ENCODE measurements around the gene DYRK4. TPM values are rescaled to one million over a fixed set of nuclear protein-coding genes. Genes with fewer than 3 reads are reported as not detected.

Gene DYRK4
- total RNA-seq, 1 donor from 2014 or later = 13.6 TPM

DNA sequence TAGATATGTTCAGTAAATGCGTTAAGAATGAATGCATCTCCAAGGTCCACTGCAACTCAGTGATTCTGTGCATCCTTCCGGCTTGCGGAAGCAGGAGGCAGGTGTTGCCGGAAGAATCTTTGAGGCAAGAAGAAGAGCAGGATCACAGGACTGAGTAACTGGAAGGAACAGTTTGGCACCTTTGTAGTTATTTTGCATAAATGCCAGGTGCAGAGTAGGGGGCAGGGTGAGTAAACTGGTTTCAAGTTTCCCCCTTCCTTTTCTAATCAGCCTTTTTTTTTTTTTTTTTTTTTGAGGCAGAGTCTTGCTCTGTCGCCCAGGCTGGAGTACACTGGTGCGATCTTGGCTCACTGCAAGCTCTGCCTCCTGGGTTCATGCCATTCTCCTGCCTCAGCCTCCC lies 22.3 kb downstream of the DYRK4 start:
- Histone ChIP-seq H3K36me3 (ENCODE audit: control insufficient read depth in 3 of 3, insufficient read depth in 3 of 3, low read length in 3 of 3) (no peaks in the 10 kb centered on the region), H3K4me3 (ENCODE audit: low read length in 3 of 3) (no peak overlapping the region), H3K4me1 (ENCODE audit: control insufficient read depth in 3 of 3, insufficient read depth in 3 of 3, low read length in 3 of 3) (no peaks in the 10 kb centered on the region), H3K27me3 (ENCODE audit: control insufficient read depth in 3 of 3, insufficient read depth in 3 of 3, low read length in 3 of 3) (peaks cover 3 to 19% (median 4%) of the 10 kb centered on the region in 3 donors), H3K9me3 (ENCODE audit: control insufficient read depth in 3 of 3, low read length in 3 of 3) (no peaks in the 10 kb centered on the region), H3K9ac (ENCODE audit: low read depth in 1 of 3, low read length in 3 of 3) (no peak overlapping the region), H3K27ac (ENCODE audit: low read depth, low read length) (no peak overlapping the region)

DNA sequence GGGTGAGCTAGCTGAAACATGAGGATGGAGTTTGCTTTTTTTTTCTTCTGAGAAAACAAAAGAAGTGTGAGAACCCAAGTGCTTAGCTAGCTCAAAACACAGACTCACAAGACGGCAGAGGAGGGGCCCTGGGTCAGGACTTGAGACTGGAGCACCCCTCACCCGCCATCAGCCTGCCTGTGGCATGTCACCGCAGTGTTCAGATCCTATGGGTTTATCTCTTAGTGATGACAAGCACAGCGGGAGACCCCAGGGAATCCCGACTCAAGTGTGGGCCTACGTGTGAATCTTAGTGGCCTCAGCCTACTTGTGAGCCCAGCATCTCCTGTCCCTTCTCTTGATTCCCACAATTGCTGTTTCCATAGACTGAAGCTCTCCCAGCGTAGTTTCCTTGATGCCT lies 22.9 kb downstream of the DYRK4 start:
- Histone ChIP-seq H3K36me3 (ENCODE audit: control insufficient read depth in 3 of 3, insufficient read depth in 3 of 3, low read length in 3 of 3) (no peaks in the 10 kb centered on the region), H3K9me3 (ENCODE audit: control insufficient read depth in 3 of 3, low read length in 3 of 3) (no peaks in the 10 kb centered on the region), H3K9ac (ENCODE audit: low read depth in 1 of 3, low read length in 3 of 3) (no peak overlapping the region), H3K27me3 (ENCODE audit: control insufficient read depth in 3 of 3, insufficient read depth in 3 of 3, low read length in 3 of 3) (peaks cover 3 to 18% (median 4%) of the 10 kb centered on the region in 3 donors), H3K27ac (ENCODE audit: low read depth, low read length) (no peak overlapping the region), H3K4me3 (ENCODE audit: low read length in 3 of 3) (no peak overlapping the region), H3K4me1 (ENCODE audit: control insufficient read depth in 3 of 3, insufficient read depth in 3 of 3, low read length in 3 of 3) (no peaks in the 10 kb centered on the region)

DNA sequence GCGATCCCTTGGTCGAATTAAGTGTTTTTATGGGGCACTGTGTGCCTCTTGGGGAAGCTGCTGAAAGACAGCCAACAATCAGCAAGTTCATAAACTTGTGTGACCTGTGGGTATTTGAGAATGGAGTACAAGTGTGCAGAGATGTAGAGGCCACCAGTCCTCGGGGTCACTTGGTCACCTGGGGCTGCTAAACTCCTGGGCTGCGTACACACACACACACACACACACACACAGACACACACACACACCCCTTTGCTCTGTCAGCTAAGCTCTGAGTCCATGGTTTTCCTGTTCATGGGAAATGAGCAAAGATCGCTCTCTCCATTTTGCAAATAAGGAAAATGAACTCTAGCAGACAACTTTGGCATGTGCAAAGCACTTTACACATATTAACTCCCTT lies 24.5 kb downstream of the DYRK4 start:
- Histone ChIP-seq H3K4me1 (ENCODE audit: control insufficient read depth in 3 of 3, insufficient read depth in 3 of 3, low read length in 3 of 3) (no peaks in the 10 kb centered on the region), H3K27ac (ENCODE audit: low read depth, low read length) (no peak overlapping the region), H3K4me3 (ENCODE audit: low read length in 3 of 3) (no peak overlapping the region), H3K9ac (ENCODE audit: low read depth in 1 of 3, low read length in 3 of 3) (no peak overlapping the region), H3K36me3 (ENCODE audit: control insufficient read depth in 3 of 3, insufficient read depth in 3 of 3, low read length in 3 of 3) (no peaks in the 10 kb centered on the region), H3K9me3 (ENCODE audit: control insufficient read depth in 3 of 3, low read length in 3 of 3) (no peaks in the 10 kb centered on the region), H3K27me3 (ENCODE audit: control insufficient read depth in 3 of 3, insufficient read depth in 3 of 3, low read length in 3 of 3) (peaks cover 3 to 13% (median 4%) of the 10 kb centered on the region in 3 donors)

DNA sequence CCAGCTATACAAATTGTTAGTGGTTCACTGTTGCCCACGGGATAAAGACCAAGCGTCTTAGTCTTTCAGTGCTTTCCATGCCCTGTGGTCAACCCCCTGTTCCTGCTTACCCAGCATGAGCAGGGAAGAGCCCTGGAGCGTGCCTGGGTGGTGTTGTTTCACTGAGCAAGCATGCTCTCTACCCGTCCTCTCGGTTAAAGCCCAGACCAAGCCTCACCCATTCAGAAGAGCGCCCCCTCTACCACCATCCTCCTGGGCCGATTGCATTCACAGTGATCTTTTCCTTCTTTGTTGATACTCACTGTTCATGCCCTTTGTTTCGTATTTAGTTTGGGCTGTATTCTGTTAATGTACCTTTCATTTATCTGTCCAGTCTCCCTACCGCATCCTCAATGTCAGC lies 25.1 kb downstream of the DYRK4 start:
- H3K4me1 ChIP-seq (ENCODE audit: control insufficient read depth in 3 of 3, insufficient read depth in 3 of 3, low read length in 3 of 3) = no peaks in the 10 kb centered on the region
- no peak overlapping the region for H3K4me3 ChIP-seq (ENCODE audit: low read length in 3 of 3)
- H3K27ac ChIP-seq (ENCODE audit: low read depth, low read length) = no peak overlapping the region
- peaks cover 3 to 13% (median 4%) of the 10 kb centered on the region in 3 donors for H3K27me3 ChIP-seq (ENCODE audit: control insufficient read depth in 3 of 3, insufficient read depth in 3 of 3, low read length in 3 of 3)
- H3K36me3 ChIP-seq (ENCODE audit: control insufficient read depth in 3 of 3, insufficient read depth in 3 of 3, low read length in 3 of 3) = no peaks in the 10 kb centered on the region
- no peak overlapping the region for H3K9ac ChIP-seq (ENCODE audit: low read depth in 1 of 3, low read length in 3 of 3)
- H3K9me3 ChIP-seq (ENCODE audit: control insufficient read depth in 3 of 3, low read length in 3 of 3) = no peaks in the 10 kb centered on the region

DNA sequence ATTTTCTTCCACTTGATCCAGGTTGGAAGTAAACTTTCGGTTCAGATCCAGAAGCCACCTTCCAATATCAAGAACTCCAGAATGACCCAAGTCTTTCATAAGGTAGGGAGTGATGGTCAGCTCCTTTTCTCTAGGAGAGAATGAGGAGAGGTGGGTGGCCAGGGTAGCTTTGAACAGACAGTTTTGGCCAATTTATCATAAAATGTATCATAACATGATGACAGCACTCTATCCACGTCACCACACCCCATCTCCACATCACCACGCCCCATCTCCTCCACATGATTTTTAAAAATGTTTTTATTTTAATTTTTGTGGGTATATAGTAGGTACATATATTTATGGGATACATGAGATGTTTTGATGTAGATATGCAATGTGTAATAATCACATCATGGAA lies 26.9 kb downstream of the DYRK4 start:
- Histone ChIP-seq H3K4me3 (ENCODE audit: low read length in 3 of 3) (no peak overlapping the region), H3K27ac (ENCODE audit: low read depth, low read length) (no peak overlapping the region), H3K9ac (ENCODE audit: low read depth in 1 of 3, low read length in 3 of 3) (no peak overlapping the region), H3K9me3 (ENCODE audit: control insufficient read depth in 3 of 3, low read length in 3 of 3) (no peaks in the 10 kb centered on the region), H3K36me3 (ENCODE audit: control insufficient read depth in 3 of 3, insufficient read depth in 3 of 3, low read length in 3 of 3) (no peaks in the 10 kb centered on the region), H3K27me3 (ENCODE audit: control insufficient read depth in 3 of 3, insufficient read depth in 3 of 3, low read length in 3 of 3) (peaks cover 0 to 13% (median 4%) of the 10 kb centered on the region in 3 donors), H3K4me1 (ENCODE audit: control insufficient read depth in 3 of 3, insufficient read depth in 3 of 3, low read length in 3 of 3) (no peaks in the 10 kb centered on the region)

DNA sequence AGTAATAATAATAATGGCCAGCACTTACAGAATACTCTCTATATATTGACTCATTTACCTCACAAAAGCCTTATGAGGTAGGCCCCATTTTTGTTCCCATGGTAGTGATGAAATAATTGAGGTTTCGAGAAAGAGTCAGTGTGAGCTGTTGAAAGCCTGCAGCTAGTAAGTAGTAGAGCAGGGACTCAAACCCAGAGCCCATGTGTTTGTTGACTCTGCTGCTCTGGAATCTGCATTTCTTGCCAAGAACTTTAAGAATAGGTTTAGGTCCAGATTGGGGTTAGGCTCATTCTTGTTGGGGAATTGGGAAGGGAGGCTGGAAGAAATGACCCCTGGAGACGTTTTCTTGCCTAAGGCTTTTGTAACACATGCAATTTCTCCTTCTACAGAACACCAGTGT lies 27.9 kb downstream of the DYRK4 start:
- Histone ChIP-seq H3K9me3 (ENCODE audit: control insufficient read depth in 3 of 3, low read length in 3 of 3) (no peaks in the 10 kb centered on the region), H3K4me3 (ENCODE audit: low read length in 3 of 3) (no peak overlapping the region), H3K36me3 (ENCODE audit: control insufficient read depth in 3 of 3, insufficient read depth in 3 of 3, low read length in 3 of 3) (no peaks in the 10 kb centered on the region), H3K27me3 (ENCODE audit: control insufficient read depth in 3 of 3, insufficient read depth in 3 of 3, low read length in 3 of 3) (peaks cover 0 to 10% (median 4%) of the 10 kb centered on the region in 3 donors), H3K27ac (ENCODE audit: low read depth, low read length) (no peak overlapping the region), H3K4me1 (ENCODE audit: control insufficient read depth in 3 of 3, insufficient read depth in 3 of 3, low read length in 3 of 3) (no peaks in the 10 kb centered on the region), H3K9ac (ENCODE audit: low read depth in 1 of 3, low read length in 3 of 3) (no peak overlapping the region)

DNA sequence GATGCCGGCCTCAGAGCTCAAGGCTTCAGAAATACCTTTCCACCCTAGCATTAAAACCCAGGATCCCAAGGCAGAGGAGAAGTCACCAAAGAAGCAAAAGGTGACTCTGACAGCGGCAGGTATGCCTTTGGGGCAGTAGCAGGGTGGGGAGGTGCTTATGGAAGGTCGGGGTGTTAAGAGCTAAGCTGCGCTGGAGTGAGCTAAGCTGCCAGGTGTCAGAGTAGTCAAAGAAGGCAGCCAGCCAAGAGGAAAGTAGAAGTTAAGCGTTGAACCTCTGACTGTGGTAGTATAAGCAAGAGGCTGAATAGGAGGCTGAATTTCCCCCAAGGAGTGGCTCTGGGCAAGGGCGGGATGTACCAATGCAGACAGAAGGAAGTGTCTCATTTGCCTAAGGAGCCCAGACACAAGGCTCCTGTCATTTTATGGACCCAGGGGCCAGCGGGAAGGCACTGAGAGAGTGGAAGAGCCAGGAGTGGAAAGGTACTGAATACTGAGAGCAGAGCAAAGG lies 29.2 kb downstream of the DYRK4 start:
- Histone ChIP-seq H3K4me3 (ENCODE audit: low read length in 3 of 3) (no peak overlapping the region), H3K9me3 (ENCODE audit: control insufficient read depth in 3 of 3, low read length in 3 of 3) (no peaks in the 10 kb centered on the region), H3K27me3 (ENCODE audit: control insufficient read depth in 3 of 3, insufficient read depth in 3 of 3, low read length in 3 of 3) (peaks cover 0 to 6% (median 4%) of the 10 kb centered on the region in 3 donors), H3K27ac (ENCODE audit: low read depth, low read length) (no peak overlapping the region), H3K36me3 (ENCODE audit: control insufficient read depth in 3 of 3, insufficient read depth in 3 of 3, low read length in 3 of 3) (no peaks in the 10 kb centered on the region), H3K4me1 (ENCODE audit: control insufficient read depth in 3 of 3, insufficient read depth in 3 of 3, low read length in 3 of 3) (no peaks in the 10 kb centered on the region), H3K9ac (ENCODE audit: low read depth in 1 of 3, low read length in 3 of 3) (no peak overlapping the region)

DNA sequence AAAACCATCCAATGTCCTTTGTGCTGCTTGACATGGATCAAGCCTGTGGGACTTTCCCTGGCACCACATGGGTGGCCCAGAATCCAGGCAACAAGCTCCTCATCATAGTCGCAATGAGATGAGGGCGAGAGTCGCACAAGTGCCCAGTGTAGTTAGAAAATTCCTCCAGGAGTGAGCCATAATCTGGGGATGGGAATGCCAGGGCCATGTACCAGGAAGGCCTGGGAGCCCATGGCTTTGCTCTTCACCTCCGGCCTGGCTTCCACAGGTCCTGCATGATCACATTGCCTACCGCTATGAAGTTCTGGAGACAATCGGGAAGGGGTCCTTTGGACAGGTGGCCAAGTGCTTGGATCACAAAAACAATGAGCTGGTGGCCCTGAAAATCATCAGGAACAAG lies 33.9 kb downstream of the DYRK4 start:
- no peaks in the 10 kb centered on the region for H3K4me1 ChIP-seq (ENCODE audit: control insufficient read depth in 3 of 3, insufficient read depth in 3 of 3, low read length in 3 of 3)
- no peaks in the 10 kb centered on the region for H3K36me3 ChIP-seq (ENCODE audit: control insufficient read depth in 3 of 3, insufficient read depth in 3 of 3, low read length in 3 of 3)
- H3K9ac ChIP-seq (ENCODE audit: low read depth in 1 of 3, low read length in 3 of 3) = no peak overlapping the region
- H3K4me3 ChIP-seq (ENCODE audit: low read length in 3 of 3) = no peak overlapping the region
- H3K27ac ChIP-seq (ENCODE audit: low read depth, low read length) = no peak overlapping the region
- H3K27me3 ChIP-seq (ENCODE audit: control insufficient read depth in 3 of 3, insufficient read depth in 3 of 3, low read length in 3 of 3) = no peaks in the 10 kb centered on the region
- no peaks in the 10 kb centered on the region for H3K9me3 ChIP-seq (ENCODE audit: control insufficient read depth in 3 of 3, low read length in 3 of 3)

DNA sequence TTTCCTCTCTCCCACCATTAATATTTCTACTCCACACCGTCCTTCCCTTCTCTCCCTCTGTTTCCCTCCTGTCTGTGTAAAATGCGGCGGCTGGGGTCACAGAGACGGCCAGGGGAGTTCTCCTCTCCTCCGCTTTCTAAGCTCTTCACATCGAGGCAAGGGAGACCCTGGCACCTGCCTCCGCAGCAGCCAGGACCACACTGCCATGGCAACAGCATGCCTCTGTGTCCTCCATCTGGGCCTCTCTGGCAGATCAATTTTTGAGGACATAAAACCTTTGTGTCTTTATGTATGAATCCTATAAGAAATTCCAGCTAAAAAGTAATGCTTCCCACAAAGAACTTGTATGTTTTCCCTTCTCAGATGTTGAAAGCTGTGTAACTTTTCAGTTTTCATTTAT lies 41.4 kb downstream of the DYRK4 start:
- H3K36me3 ChIP-seq (ENCODE audit: control insufficient read depth in 3 of 3, insufficient read depth in 3 of 3, low read length in 3 of 3) = peaks cover 0 to 5% (median 3%) of the 10 kb centered on the region in 3 donors
- no peaks in the 10 kb centered on the region for H3K27me3 ChIP-seq (ENCODE audit: control insufficient read depth in 3 of 3, insufficient read depth in 3 of 3, low read length in 3 of 3)
- H3K4me1 ChIP-seq (ENCODE audit: control insufficient read depth in 3 of 3, insufficient read depth in 3 of 3, low read length in 3 of 3) = peaks cover 0 to 3% (median 0%) of the 10 kb centered on the region in 3 donors
- no peak overlapping the region for H3K27ac ChIP-seq (ENCODE audit: low read depth, low read length)
- no peak overlapping the region for H3K4me3 ChIP-seq (ENCODE audit: low read length in 3 of 3)
- no peaks in the 10 kb centered on the region for H3K9me3 ChIP-seq (ENCODE audit: control insufficient read depth in 3 of 3, low read length in 3 of 3)
- no peak overlapping the region for H3K9ac ChIP-seq (ENCODE audit: low read depth in 1 of 3, low read length in 3 of 3)

DNA sequence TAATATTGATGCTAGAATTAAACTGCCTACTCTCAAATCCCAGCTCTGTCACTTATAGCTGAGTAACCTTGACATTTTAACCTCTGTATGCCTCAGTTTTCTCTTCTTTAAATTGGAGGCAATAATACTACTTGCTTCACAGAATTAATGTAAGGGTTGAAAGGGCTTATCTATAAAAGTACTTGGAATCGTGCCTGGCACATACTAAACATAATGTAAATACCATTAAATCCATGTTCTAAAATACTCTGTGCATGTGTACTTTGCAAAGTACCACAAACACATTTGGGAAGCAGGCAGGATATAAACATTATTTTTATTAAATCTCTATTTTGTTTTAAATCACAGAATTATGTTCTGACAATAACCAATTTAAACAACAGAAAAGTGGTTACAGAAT lies 41.9 kb downstream of the DYRK4 start:
- Histone ChIP-seq H3K36me3 (ENCODE audit: control insufficient read depth in 3 of 3, insufficient read depth in 3 of 3, low read length in 3 of 3) (peaks cover 0 to 9% (median 5%) of the 10 kb centered on the region in 3 donors), H3K9me3 (ENCODE audit: control insufficient read depth in 3 of 3, low read length in 3 of 3) (no peaks in the 10 kb centered on the region), H3K27ac (ENCODE audit: low read depth, low read length) (no peak overlapping the region), H3K4me1 (ENCODE audit: control insufficient read depth in 3 of 3, insufficient read depth in 3 of 3, low read length in 3 of 3) (peaks cover 0 to 3% (median 0%) of the 10 kb centered on the region in 3 donors), H3K27me3 (ENCODE audit: control insufficient read depth in 3 of 3, insufficient read depth in 3 of 3, low read length in 3 of 3) (no peaks in the 10 kb centered on the region), H3K4me3 (ENCODE audit: low read length in 3 of 3) (no peak overlapping the region), H3K9ac (ENCODE audit: low read depth in 1 of 3, low read length in 3 of 3) (no peak overlapping the region)

All from skeletal muscle tissue (tissue), 4 donors.